ENCODE results near the gene FGF11. TPM values are rescaled to one million over a fixed set of nuclear protein-coding genes. Genes with fewer than 3 reads are reported as not detected.

FGF11 gene
- total and polyA plus RNA-seq, 2 donors (not counting 3 experiments of a cell fraction or from before 2014, with no cell fraction given) = 0.70 TPM; not detected in 1

GRCh38 chr17:7393613-7394451 is 45.5 kb upstream of the FGF11 start:
- FAIRE-seq = no peak
- CTCF ChIA-PET = interaction anchor here (0.6 to 2.3 kb wide), 8 partner anchors 8 to 167 kb away, joined by 3 to 11 read pairs (median 5); partner anchors contain the start of gene TMEM256
- Histone ChIP-seq H3K27ac (ENCODE audit: insufficient read depth, low read depth, low read length) (peak overlapping the region; percentile 38), H3K4me2 (ENCODE audit: insufficient read depth, low read length) (peak overlapping the region; percentile 45), H3K4me1 (ENCODE audit: control insufficient read depth, extremely low read depth, insufficient read depth, low read length) (peaks cover 16% of the 10 kb centered on the region), H2AFZ (ENCODE audit: low read depth, low read length) (peak overlapping the region; percentile 51), H3K9me3 (replicated peaks; ENCODE audit: control insufficient read depth, insufficient read depth, low read length) (no peaks in the 10 kb centered on the region), H3K4me3 (replicated peaks in 1 of 3; ENCODE audit: insufficient read depth in 1 of 3, low read depth in 1 of 3, low read length in 3 of 3) (peak overlapping the region; percentile 58 to 93 (median 92)), H3K79me2 (ENCODE audit: control insufficient read depth, insufficient read depth, low read length) (no peaks in the 10 kb centered on the region), H3K9me1 (replicated peaks; ENCODE audit: control insufficient read depth, extremely low read depth, insufficient read depth, low read length) (no peaks in the 10 kb centered on the region), H3K9ac (replicated peaks; ENCODE audit: extremely low read depth, insufficient read depth, low read length) (peak overlapping the region; percentile 81), H3K27me3 (ENCODE audit: control insufficient read depth in 2 of 2, insufficient read depth in 2 of 2, low read length in 2 of 2) (no peaks in the 10 kb centered on the region), H3K36me3 (ENCODE audit: control insufficient read depth in 2 of 2, extremely low read depth in 1 of 2, insufficient read depth in 2 of 2, low read length in 2 of 2) (peaks cover 0 to 18% of the 10 kb centered on the region in 2 experiments), H4K20me1 (replicated peaks; ENCODE audit: control insufficient read depth, extremely low read depth, insufficient read depth, low read length) (no peaks in the 10 kb centered on the region)
- peak in 1 of 2 donors; percentile 7 for TF ChIP-seq CTCF (IDR thresholded peaks at IDR 0.05; ENCODE audit: extremely low read depth in 1 of 2, insufficient read depth in 1 of 2, low read depth in 1 of 2, low read length in 2 of 2)
- TF ChIP-seq, protein P1, sequence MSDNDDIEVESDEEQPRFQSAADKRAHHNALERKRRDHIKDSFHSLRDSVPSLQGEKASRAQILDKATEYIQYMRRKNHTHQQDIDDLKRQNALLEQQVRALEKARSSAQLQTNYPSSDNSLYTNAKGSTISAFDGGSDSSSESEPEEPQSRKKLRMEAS (IDR thresholded peaks at IDR 0.05; ENCODE audit: insufficient read depth, insufficient read length) = no peak
- no peak for TF ChIP-seq POLR2A (IDR thresholded peaks at IDR 0.05; ENCODE audit: low read depth, low read length)
- intact Hi-C loops (cut with micrococcal nuclease) (loop anchor here (1.0 to 5.0 kb wide), 5 partner anchors 10 to 167 kb away; partner anchors contain the start of genes POLR2A, SENP3, TMEM102 and TMEM256), dilution Hi-C loops (cut with MboI; ENCODE audit: extremely low pct_ligation_motif_present, low sequenced_read_pairs) (no loop called here)
- POLR2A ChIA-PET = interaction anchor here (1.0 kb wide), 1 partner anchor 10 kb away, joined by 11 read pairs; the partner anchor contains the start of gene TMEM256
- no TSS peak for BruUV-seq (replicated peaks)
- no peak for DNase-seq (ENCODE audit: low read depth, low spot score)
